A549 (cell line): ENCODE measurements around the gene MEG3. TPM values are rescaled to one million over a fixed set of nuclear protein-coding genes. Genes with fewer than 3 reads are reported as not detected.

Source experiments
- ATAC-seq, 2 experiments: fragments of 200-7000 bp in 1 of 2; fragments of >200 bp in 1 of 2; cut with Nextera tagmentation in 1 of 2; cut with Tn5 transposase in 1 of 2; 3 replicates each; pipeline versions ENCODE4 v1.8.0 to v1.9.1; 2018 to 2020; ENCODE audit warnings: mild to moderate bottlenecking in 1 of 2, moderate library complexity in 1 of 2
- CTCF ChIA-PET: fragments of 300-600 bp; sonication (Branson Sonifier 250); formaldehyde crosslinking; extraction: SDS; loops from one replicate; lab custom pipeline; 2021; ENCODE audit warnings: antibody characterized with exemption, inconsistent platforms; lab: Yijun Ruan, JAX
- POLR2A ChIA-PET: fragments of 350-600 bp; formaldehyde crosslinking; extraction: SDS; loops from one replicate; lab custom pipeline; 2021; ENCODE audit warnings: antibody characterized with exemption, inconsistent platforms; lab: Yijun Ruan, JAX
- DNase-seq, 2 experiments: peaks; one replicate each; pipeline versions ENCODE4 v3.0.0 to v3.0.0-alpha.2; 2011 to 2016; ENCODE audit warnings: low read depth in 1 of 2, low spot score in 1 of 2
- FAIRE-seq: peaks from 2 replicates; lab custom pipeline; 2011; peaks lifted over from hg19 to GRCh38; lab: Jason Lieb, UNC
- H3K27ac ChIP-seq, 2 experiments: fragments of >200 bp; sonication (Bioruptor Twin); formaldehyde crosslinking; 3 replicates each; pipeline ENCODE4 v1.5.1; 2016 to 2017
- H3K4me1 ChIP-seq: fragments of >200 bp; sonication (Bioruptor Twin); formaldehyde crosslinking; 3 replicates; pipeline ENCODE4 v1.6.1; 2016
- H3K4me2 ChIP-seq: fragments of >200 bp; sonication (Bioruptor Twin); formaldehyde crosslinking; 3 replicates; pipeline ENCODE4 v1.6.1; 2016
- H3K4me3 ChIP-seq: fragments of >200 bp; sonication (Bioruptor Twin); formaldehyde crosslinking; 3 replicates; pipeline ENCODE4 v1.5.1; 2016
- H3K9me3 ChIP-seq: fragments of >200 bp; sonication (Bioruptor Twin); formaldehyde crosslinking; 3 replicates; pipeline ENCODE4 v1.6.1; 2016
- ATOH8 ChIP-seq: fragments of 250-450 bp; sonication (Bioruptor Pico); IDR thresholded peaks from 2 replicates; pipeline ENCODE4 v1.5.0; 2020; ENCODE audit warnings: low read depth, mild to moderate bottlenecking, moderate library complexity
- BCL3 ChIP-seq: fragments of >200 bp; sonication (Bioruptor Twin); formaldehyde crosslinking; IDR thresholded peaks from 3 replicates; pipeline ENCODE4 v1.6.1; 2016
- BHLHE40 ChIP-seq: IDR thresholded peaks from 2 replicates; pipeline ENCODE4 v1.6.1; 2012; ENCODE audit warnings: low read depth, low read length, inconsistent platforms
- CBX2 ChIP-seq: fragments of 200-600 bp; sonication (generic); IDR thresholded peaks from 2 replicates; pipeline ENCODE4 v1.6.1; 2016; ENCODE audit warnings: low read depth, mild to moderate bottlenecking, borderline replicate concordance
- CEBPB ChIP-seq, 2 experiments: fragments of >200 bp in 1 of 2; sonication (Bioruptor Twin) in 1 of 2; formaldehyde crosslinking in 1 of 2; IDR thresholded peaks; 2 replicates each; pipeline ENCODE4 v1.6.1; 2012 to 2016
- CHD2 ChIP-seq: fragments of 150-350 bp; IDR thresholded peaks from 2 replicates; pipeline ENCODE4 v1.6.1; 2014; ENCODE audit warnings: low read length; ENCODE audit not compliant: partially characterized antibody
- CTCF ChIP-seq: fragments of >200 bp; sonication (Bioruptor Twin); formaldehyde crosslinking; IDR thresholded peaks from 3 replicates; pipeline ENCODE4 v1.5.1; 2016
- EP300 ChIP-seq, 2 experiments: fragments of >200 bp; sonication (Bioruptor Twin); formaldehyde crosslinking; IDR thresholded peaks; 2 replicates in 1 of 2; 3 replicates in 1 of 2; pipeline ENCODE4 v1.6.1; 2016 to 2017
- FOXS1 ChIP-seq: fragments of 250-450 bp; sonication (Bioruptor Pico); IDR thresholded peaks from 2 replicates; pipeline ENCODE4 v1.5.0; 2020; ENCODE audit warnings: mild to moderate bottlenecking, moderate library complexity
- HDAC2 ChIP-seq: fragments of 200-600 bp; sonication (generic); IDR thresholded peaks from 2 replicates; pipeline ENCODE4 v1.6.1; 2016
- KDM1A ChIP-seq: fragments of 200-600 bp; sonication (generic); IDR thresholded peaks from 2 replicates; pipeline ENCODE4 v1.6.1; 2016; ENCODE audit warnings: low read depth, mild to moderate bottlenecking
- MAX ChIP-seq: IDR thresholded peaks from 2 replicates; pipeline ENCODE4 v1.6.1; 2012
- NPAS2 ChIP-seq: fragments of 250-450 bp; sonication (Bioruptor Pico); IDR thresholded peaks from 2 replicates; pipeline ENCODE4 v1.8.0; 2022; ENCODE audit warnings: mild to moderate bottlenecking, moderate library complexity, borderline replicate concordance
- NR3C1 ChIP-seq: fragments of >200 bp; sonication (Bioruptor Twin); formaldehyde crosslinking; IDR thresholded peaks from 3 replicates; pipeline ENCODE4 v1.6.1; 2017
- POLR2AphosphoS2 ChIP-seq: conservative IDR thresholded peaks from 2 replicates; pipeline ENCODE4 v1.6.1; 2012; ENCODE audit warnings: low read length, improper control_type of control experiment, inconsistent platforms
- RCOR1 ChIP-seq: fragments of 150-350 bp; IDR thresholded peaks from 2 replicates; pipeline ENCODE4 v1.6.1; 2014; ENCODE audit warnings: antibody characterized with exemption, low read length, low read depth
- ZC3H11A ChIP-seq: fragments of 450-650 bp; IDR thresholded peaks from 2 replicates; pipeline ENCODE4 v1.6.1; 2014; ENCODE audit warnings: antibody characterized with exemption, mild to moderate bottlenecking
- WGBS: methylation state at CpG from one replicate; pipeline ENCODE4 v1.1.6; 2017; ENCODE audit errors: missing lambda C conversion rate; 5-methylcytosine and 5-hydroxymethylcytosine counted together
- polyA plus RNA-seq, 4 experiments: library from polyadenylated mRNA; depleted of rRNA in 3 of 4; stranded (reverse); fragments of >200 nt; fragmentation: RNase III in 1 of 4; extraction: RNeasy Plus Mini Kit Qiagen cat#74134 plus additional on column Dnase treatment in 1 of 4; gene quantifications; 2 replicates in 3 of 4; 3 replicates in 1 of 4; pipeline ENCODE4 v1.2.3, GENCODE V29; 2011 to 2017
- TF ChIP-seq, protein P1 (sequence below): IDR thresholded peaks from 2 replicates; pipeline ENCODE4 v1.6.1; 2012; ENCODE audit warnings: low read depth, borderline replicate concordance

The MEG3 gene
- polyA plus RNA-seq, 2 of the 4 experiments (the other 2 are of a cell fraction) = 27.0 to 56.7 TPM

DNA sequence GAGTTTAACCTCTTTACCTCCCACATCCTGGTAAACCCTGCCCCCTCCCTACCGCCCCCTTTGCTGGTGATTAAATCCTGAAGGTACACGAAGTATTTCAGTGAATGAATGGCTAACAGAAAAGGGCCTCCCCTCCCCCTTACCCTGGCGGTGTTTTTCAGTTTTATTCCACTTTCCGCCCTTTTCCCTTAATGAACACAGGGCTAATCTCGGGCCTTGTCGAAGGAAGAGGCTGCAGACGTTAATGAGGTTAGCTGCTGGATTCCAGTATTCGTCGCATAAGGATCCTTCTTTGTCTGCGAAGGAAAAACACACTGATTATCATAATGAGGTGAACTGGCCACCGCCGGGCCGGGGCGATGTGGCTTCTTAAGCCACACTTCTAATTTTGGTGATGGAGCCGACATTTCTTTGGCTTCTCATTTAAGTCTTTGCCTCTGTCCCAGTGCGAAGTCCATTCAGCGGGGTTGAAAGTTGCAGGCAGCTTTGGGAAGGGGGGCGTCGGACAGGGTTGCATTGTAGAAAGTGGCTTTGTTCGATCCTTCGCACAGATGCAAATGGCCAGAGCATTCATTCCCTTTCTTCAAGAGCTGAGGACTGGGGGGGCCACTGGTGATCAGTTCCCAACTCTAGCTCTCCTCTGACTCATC, 6.5 kb downstream of the MEG3 start:
- 88% methylated on average over 21 of the region's 21 CpGs for WGBS

DNA sequence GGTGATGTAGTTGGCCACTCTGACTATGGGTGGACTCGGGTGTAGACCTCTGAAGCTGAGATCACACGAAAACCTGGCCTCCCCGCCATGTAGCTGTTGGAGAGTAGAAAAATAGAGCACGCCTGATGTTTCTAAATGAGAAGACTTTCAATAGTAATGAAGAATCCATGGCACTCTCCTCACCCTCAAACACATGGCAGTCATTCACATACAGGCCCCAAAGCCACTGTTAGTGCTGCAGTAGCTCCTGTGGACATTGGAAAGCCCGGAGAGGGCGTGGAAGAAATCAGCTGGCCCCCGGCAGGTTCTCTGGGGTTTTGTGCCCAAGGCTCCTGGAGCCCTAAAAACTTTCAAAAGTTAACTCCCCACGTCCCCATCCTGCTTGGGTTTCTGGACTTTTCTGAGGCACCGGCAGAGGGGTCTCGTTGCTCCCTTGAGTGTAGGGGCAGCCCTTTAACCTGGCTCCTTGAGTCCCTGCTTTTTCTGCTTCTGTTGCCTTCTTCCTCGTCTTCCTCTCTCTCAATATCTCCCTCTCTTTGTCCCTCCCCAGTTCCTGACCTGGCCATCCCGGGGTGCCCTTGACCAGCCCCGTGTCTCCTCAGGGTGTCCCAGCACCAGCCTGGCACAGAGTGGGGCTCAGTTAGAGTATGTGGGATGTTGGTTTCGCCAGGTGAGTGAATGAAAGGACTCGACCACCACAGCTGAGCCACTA, 8.3 kb downstream of the MEG3 start:
- no peak for TF ChIP-seq POLR2AphosphoS2
- TF ChIP-seq ATOH8 = no peak
- TF ChIP-seq, protein P1, sequence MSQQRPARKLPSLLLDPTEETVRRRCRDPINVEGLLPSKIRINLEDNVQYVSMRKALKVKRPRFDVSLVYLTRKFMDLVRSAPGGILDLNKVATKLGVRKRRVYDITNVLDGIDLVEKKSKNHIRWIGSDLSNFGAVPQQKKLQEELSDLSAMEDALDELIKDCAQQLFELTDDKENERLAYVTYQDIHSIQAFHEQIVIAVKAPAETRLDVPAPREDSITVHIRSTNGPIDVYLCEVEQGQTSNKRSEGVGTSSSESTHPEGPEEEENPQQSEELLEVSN = no peak
- Histone ChIP-seq H3K4me1 (no peaks in the 10 kb centered on the region), H3K27ac (no peak overlapping the region), H3K9me3 (no peaks in the 10 kb centered on the region), H3K4me2 (no peak overlapping the region), H3K4me3 (no peak overlapping the region)
- ChIA-PET CTCF (interaction anchor here (0.5 to 1.8 kb wide), 3 partner anchors 21 to 370 kb away, joined by 3 to 6 read pairs (median 3); no protein-coding TSS in a partner anchor), POLR2A (no interaction called here)
- WGBS = 77% methylated on average over 15 of the region's 15 CpGs
- FAIRE-seq = no peak
- ATAC-seq = no peak; a peak in 1 of 6 replicates
- DNase-seq = no peak

More for the DNA sequence above, 6.5 kb downstream of the MEG3 start:
- H3K4me2 ChIP-seq = no peak overlapping the region
- TF ChIP-seq EP300 (IDR thresholded peaks at IDR 0.05) (no peak), ATOH8 (no peak), CHD2 (no peak), CBX2 (no peak), MAX (no peak), CTCF (no peak), BHLHE40 (no peak), ZC3H11A (no peak), HDAC2 (no peak), BCL3 (no peak), FOXS1 (CRISPR knock-in tag) (no peak), CEBPB (IDR thresholded peaks at IDR 0.05) (no peak), POLR2AphosphoS2 (no peak), KDM1A (no peak), NR3C1 (no peak), NPAS2 (CRISPR knock-in tag) (no peak), RCOR1 (no peak)
- TF ChIP-seq, all 56 proteins: peak for 0
- ChIA-PET CTCF (interaction anchor here (0.9 kb wide), 2 partner anchors 795 to 796 kb away, joined by 3 read pairs; no protein-coding TSS in a partner anchor), POLR2A (no interaction called here)
- Histone ChIP-seq H3K4me1 (no peaks in the 10 kb centered on the region), H3K27ac (no peak overlapping the region), H3K4me3 (no peak overlapping the region), H3K9me3 (peaks cover 5% of the 10 kb centered on the region; the same call in 1 of the 3 replicates)
- no peak for FAIRE-seq
- DNase-seq = no peak
- ATAC-seq = no peak
